Lung (tissue), 12 donors: ENCODE measurements around the gene SDC1. TPM values are rescaled to one million over a fixed set of nuclear protein-coding genes. Genes with fewer than 3 reads are reported as not detected.

ENCODE experiments used
- ATAC-seq: fragments of 200-7000 bp; cut with Tn5 transposase; one replicate; pipeline ENCODE4 v1.9.1; 2020; ENCODE audit warnings: moderate number of reproducible peaks; ENCODE audit not compliant: insufficient read depth, low FRiP score
- DNase-seq, 3 donors: peaks; one replicate each; pipeline ENCODE4 v3.0.0-alpha.2; 2013 to 2017
- H3K27ac ChIP-seq, 2 donors: one replicate each; pipeline ENCODE4 v1.5.1; 2013; ENCODE audit warnings: mild to moderate bottlenecking in 2 of 2, moderate library complexity in 2 of 2, control low read depth in 1 of 2, inconsistent platforms in 1 of 2, low read depth in 1 of 2, low read length in 1 of 2
- H3K27me3 ChIP-seq, 3 donors: one replicate each; pipeline ENCODE4 v1.5.1; 2013; ENCODE audit warnings: low read length in 2 of 3; ENCODE audit not compliant: control insufficient read depth in 3 of 3, insufficient read depth in 3 of 3
- H3K36me3 ChIP-seq, 4 donors: one replicate each; pipeline ENCODE4 v1.5.1; 2013; ENCODE audit warnings: low read length in 4 of 4, mild to moderate bottlenecking in 1 of 4, moderate library complexity in 1 of 4; ENCODE audit not compliant: control insufficient read depth in 4 of 4, insufficient read depth in 4 of 4
- H3K4me1 ChIP-seq, 5 donors: one replicate each; pipeline ENCODE4 v1.5.1; 2013; ENCODE audit warnings: low read length in 5 of 5, mild to moderate bottlenecking in 2 of 5, moderate library complexity in 1 of 5; ENCODE audit not compliant: control insufficient read depth in 5 of 5, insufficient read depth in 5 of 5
- H3K4me3 ChIP-seq: one replicate; pipeline ENCODE4 v1.5.1; 2013; ENCODE audit warnings: mild to moderate bottlenecking, control low read depth, moderate library complexity
- H3K9ac ChIP-seq, 2 donors: one replicate each; pipeline ENCODE4 v1.5.1; 2013; ENCODE audit warnings: low read length in 2 of 2, control low read depth in 1 of 2; ENCODE audit not compliant: insufficient read depth in 1 of 2
- H3K9me3 ChIP-seq, 4 donors: one replicate each; pipeline ENCODE4 v1.5.1; 2013; ENCODE audit warnings: low read length in 3 of 4, mild to moderate bottlenecking in 1 of 4, moderate library complexity in 1 of 4; ENCODE audit not compliant: control insufficient read depth in 4 of 4, insufficient read depth in 3 of 4
- WGBS, 2 donors: extraction: QIAGEN DNeasy Blood & Tissue Kit; methylation state at CpG; one replicate each; pipeline ENCODE4 v1.1.7; 2013; 5-methylcytosine and 5-hydroxymethylcytosine counted together
- polyA plus RNA-seq, 2 donors: library from polyadenylated mRNA; stranded (reverse); fragments of 200-250 nt; gene quantifications; one replicate each; pipeline ENCODE4 v1.2.1, GENCODE V29; 2013
- total RNA-seq, 2 donors: library from RNA; depleted of rRNA in 1 of 2; stranded (reverse); fragments of >200 nt in 1 of 2; gene quantifications; one replicate each; pipeline ENCODE4 v1.2.1, GENCODE V29; 2014 to 2021
- TF ChIP-seq, protein P1 (sequence below): IDR thresholded peaks from 2 replicates; pipeline ENCODE4 v1.5.1; 2012; ENCODE audit warnings: mild to moderate bottlenecking; ENCODE audit errors: control extremely low read depth, extremely low read depth
- donor health status: control.
- donor health status: control.
- donor health status: Bipolar disorder and iron deficiency.
- donor health status: healthy.
- donor health status: DM: yes; HTN: yes; CAD: no.

Gene SDC1
- total and polyA plus RNA-seq, 4 donors = 94.1 to 234 (median 173) TPM

DNA sequence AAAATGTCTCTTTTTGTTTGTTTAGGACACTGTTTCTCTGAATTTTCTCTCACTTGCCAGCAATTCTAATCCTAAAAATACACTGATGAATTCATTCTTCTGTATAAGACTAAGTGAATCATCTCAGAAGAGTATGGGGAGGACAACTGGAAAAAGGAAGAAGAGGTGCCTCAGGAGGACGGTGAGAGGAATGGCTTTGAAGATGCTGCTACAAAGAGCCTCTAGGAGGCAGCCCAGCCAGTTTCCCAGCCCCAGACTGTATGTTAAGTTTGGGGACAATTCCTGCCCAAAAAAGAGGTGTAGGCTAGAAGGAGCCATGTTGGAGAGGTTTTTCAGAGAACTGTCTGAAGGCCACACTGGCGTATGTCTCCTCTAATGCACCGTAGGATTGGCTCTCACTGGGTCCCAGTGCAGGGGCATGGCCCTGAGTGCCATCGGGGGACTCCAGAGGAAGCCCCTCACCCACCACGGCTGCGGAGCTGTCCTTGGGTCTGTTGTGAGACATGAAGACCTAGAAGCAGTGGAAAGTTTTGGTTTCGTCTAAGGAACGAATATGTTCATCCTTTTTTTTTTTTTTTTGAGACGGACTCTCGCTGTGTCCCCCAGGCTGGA, 3.1 kb upstream of the SDC1 start:
- no peak overlapping the region for H3K27ac ChIP-seq
- ATAC-seq (no peak), DNase-seq (no peak)
- TF ChIP-seq, protein P1, sequence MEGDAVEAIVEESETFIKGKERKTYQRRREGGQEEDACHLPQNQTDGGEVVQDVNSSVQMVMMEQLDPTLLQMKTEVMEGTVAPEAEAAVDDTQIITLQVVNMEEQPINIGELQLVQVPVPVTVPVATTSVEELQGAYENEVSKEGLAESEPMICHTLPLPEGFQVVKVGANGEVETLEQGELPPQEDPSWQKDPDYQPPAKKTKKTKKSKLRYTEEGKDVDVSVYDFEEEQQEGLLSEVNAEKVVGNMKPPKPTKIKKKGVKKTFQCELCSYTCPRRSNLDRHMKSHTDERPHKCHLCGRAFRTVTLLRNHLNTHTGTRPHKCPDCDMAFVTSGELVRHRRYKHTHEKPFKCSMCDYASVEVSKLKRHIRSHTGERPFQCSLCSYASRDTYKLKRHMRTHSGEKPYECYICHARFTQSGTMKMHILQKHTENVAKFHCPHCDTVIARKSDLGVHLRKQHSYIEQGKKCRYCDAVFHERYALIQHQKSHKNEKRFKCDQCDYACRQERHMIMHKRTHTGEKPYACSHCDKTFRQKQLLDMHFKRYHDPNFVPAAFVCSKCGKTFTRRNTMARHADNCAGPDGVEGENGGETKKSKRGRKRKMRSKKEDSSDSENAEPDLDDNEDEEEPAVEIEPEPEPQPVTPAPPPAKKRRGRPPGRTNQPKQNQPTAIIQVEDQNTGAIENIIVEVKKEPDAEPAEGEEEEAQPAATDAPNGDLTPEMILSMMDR = no peak
- H3K9me3 ChIP-seq = no peaks in the 10 kb centered on the region
- no peak overlapping the region for H3K9ac ChIP-seq
- no peaks in the 10 kb centered on the region for H3K36me3 ChIP-seq
- H3K27me3 ChIP-seq = no peaks in the 10 kb centered on the region
- 92 to 93% methylated on average over 10 of the region's 10 CpGs for WGBS, 2 donors
- H3K4me1 ChIP-seq = peaks cover 0 to 10% (median 6%) of the 10 kb centered on the region in 5 donors
- no peak overlapping the region for H3K4me3 ChIP-seq

DNA sequence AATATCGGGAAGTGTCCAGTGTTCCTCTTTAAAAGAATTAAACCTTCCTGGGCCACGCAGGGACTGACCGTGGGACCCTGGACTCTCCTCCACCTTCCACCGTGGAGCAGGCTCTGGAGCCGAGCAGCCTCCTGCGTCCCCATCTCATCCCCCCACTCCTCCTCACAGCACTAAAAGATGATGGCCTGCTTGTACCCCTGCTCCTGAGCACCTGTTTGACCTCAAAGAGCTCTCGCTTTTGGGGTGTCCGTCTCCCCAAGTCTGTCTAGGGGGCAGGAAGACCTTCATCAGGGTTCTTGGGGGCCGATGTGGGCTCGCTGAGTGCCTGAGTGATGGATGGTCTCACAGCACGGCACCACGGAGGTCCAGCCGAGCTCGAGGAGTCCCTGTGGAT, 1.2 kb upstream of the SDC1 start:
- TF ChIP-seq, protein P1 = no peak
- Histone ChIP-seq H3K4me3 (no peak overlapping the region), H3K9me3 (no peaks in the 10 kb centered on the region), H3K36me3 (no peaks in the 10 kb centered on the region), H3K27ac (peak overlapping the region in 1 of 2 donors; percentile 58), H3K27me3 (no peaks in the 10 kb centered on the region), H3K9ac (peak overlapping the region in 1 of 2 donors; percentile 61), H3K4me1 (peaks cover 0 to 20% (median 5%) of the 10 kb centered on the region in 5 donors)
- 90 to 93% methylated on average over 14 of the region's 14 CpGs for WGBS, 2 donors
- DNase-seq (peak in 1 of 3 donors; percentile 6), ATAC-seq (no peak)

DNA sequence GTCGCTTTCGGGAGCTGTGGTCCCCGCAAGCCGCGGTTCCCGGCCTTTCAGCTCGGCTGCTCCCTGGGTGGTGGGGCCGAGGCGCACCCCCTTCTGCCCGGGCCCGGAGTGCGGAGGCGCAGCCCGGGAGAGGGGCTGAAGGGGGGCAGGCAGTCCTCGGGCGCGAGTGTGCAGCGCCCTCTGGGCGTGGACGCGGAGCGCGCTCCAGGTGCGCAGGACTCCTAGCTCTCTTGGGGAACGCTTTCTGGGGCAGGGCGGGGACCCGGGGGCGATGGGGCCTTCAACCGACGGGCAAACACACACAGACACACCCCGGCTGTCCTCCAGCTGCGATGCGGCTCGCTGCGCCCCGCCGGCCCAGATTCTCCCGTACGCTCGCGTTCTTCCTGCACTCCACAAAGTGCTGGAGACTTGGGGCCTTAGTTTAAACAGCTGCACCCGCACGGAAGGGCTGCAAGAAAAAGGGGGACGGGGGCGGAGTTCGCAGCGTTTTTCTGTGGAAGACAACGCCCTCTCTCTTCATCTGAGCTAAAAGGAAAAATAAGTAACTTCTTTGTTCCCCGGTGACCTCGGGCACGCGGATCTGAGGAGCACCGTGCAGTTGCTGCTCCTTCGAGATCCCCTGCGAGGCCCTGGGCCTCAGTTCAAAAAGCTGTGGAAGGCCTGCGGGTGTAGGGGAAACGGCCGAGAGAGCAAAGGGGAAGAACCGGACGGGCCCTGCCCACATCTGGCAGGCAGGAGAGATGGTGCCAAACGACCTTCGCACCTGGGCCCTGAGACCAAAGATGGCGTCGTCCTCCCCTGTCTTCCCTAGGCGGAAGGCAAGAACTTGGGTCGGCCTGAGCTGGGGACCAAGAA, 593 bp upstream of the SDC1 start:
- Histone ChIP-seq H3K4me3 (peak overlapping the region; percentile 30), H3K9me3 (no peaks in the 10 kb centered on the region), H3K27ac (peak overlapping the region in 1 of 2 donors; percentile 85), H3K9ac (peak overlapping the region in 1 of 2 donors; percentile 61), H3K4me1 (peaks cover 0 to 20% (median 5%) of the 10 kb centered on the region in 5 donors), H3K36me3 (no peaks in the 10 kb centered on the region), H3K27me3 (no peaks in the 10 kb centered on the region)
- WGBS, 2 donors = 7 to 8% methylated on average over 53 to 66 of the region's 66 CpGs
- peak; percentile 68 for ATAC-seq
- TF ChIP-seq, protein P1 = peak; percentile 20
- DNase-seq = peak; percentile 72 to 90 (median 87)
